HK-2 (cell line): ENCODE results near the gene SNUPN.

Source experiments
- DNase-seq: peaks from one replicate; pipeline ENCODE4 v3.0.0-alpha.2; 2018; ENCODE audit not compliant: unreplicated experiment

Gene SNUPN

DNA sequence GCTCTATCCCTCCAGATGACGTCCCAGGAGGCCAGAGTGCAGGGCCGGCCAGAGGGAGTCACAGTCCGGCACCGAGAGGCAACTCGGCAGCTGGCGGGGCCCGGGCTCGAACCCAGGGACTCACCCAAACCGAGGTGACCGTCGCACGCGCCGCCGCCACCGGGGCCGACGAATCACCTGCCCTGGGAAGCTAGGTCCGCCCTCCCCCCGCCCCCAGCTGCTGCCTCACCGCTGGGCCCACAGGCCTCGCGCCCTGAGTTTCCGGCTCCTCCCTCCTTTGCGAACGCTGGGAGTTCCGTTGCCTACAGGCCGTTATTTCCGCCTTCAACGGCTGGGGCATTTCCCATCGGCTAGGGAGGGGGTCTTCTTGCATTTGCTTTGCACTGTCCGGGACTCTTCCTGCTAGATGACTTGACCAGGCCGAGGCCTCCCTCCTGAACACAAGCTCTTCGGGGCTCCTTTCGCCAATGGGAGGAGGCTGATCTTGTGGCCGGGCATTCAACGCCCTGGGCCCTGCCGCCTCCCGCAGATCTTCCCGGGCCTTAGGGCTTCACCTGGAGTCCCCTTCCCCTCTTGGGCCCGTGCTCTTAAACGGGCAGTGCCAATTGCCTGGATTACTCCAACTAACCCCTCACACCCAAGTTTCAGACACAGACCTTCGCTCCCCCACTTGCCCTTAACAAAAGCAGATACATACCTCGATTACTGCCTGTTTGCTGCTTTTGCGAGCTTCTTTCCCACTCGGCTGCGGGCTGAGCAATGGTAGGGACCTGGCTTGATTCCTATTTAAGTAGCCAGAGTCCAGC, at the start of gene SNUPN:
Gene SNUPN (minus strand): TSS at position 184 of the 806 bp plus-strand sequence. CDS start 4,674 bp downstream, outside the sequence.
- DNase-seq = peak; percentile 91

DNA sequence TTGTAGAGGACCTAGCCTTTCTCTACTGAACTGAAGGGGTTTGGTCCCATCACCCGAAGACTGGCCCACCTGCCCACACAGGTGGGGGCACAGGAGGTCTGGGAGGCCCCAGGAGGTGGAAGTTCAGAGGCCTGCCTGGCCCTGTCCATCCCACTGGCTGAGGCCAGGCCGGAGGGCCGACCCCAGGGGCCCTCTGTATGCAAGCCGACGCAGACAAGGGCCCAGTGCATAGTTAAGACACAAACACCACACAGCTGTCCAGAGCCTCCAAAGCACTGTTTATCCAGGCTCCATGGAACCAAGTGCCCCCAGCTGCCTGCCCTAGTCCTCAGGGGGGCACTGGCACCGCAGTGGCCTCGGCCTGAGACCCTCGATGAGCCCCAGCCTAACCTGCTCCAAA, 48.8 kb upstream of the SNUPN start:
- DNase-seq = no peak

DNA sequence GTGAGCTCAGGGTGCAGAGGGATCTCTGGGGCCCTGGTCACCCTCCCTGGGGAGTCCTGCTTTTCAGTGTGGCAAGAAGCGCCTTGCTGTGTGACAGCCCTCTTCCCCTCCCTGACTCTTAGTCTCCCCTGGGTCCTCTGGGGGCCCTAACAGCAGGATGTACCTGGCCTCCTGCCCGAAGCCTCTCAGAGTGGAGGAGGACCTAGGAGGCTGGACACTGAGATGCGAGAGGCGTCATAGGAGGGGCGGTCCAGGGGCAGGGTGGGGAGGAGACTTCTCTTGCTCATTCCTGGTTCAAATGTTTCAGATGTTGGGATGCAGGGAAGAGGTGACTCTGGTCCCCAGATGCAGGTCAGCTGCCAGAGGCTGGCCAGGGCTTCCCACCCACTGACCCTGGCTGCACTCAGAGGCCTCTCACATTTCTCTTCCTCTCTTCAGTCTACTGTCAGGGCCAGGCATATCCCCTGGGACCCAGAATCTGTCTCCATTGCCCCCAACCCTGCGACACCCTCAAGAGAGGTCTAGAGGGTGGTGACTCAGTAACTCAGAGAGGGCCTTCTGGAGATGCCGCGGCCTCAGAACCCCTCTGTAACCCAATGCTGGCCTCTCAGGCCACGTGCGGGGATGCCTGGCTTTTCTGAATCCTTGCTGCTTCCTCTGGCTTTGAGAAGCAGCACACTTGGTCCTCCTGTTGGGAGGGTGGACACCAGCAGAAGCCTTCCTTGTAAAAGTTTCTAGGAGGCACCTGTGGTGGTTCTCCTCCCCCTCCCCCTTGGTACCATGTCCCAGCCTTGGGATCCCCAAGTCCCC, 48.1 kb upstream of the SNUPN start:
- no peak for DNase-seq

DNA sequence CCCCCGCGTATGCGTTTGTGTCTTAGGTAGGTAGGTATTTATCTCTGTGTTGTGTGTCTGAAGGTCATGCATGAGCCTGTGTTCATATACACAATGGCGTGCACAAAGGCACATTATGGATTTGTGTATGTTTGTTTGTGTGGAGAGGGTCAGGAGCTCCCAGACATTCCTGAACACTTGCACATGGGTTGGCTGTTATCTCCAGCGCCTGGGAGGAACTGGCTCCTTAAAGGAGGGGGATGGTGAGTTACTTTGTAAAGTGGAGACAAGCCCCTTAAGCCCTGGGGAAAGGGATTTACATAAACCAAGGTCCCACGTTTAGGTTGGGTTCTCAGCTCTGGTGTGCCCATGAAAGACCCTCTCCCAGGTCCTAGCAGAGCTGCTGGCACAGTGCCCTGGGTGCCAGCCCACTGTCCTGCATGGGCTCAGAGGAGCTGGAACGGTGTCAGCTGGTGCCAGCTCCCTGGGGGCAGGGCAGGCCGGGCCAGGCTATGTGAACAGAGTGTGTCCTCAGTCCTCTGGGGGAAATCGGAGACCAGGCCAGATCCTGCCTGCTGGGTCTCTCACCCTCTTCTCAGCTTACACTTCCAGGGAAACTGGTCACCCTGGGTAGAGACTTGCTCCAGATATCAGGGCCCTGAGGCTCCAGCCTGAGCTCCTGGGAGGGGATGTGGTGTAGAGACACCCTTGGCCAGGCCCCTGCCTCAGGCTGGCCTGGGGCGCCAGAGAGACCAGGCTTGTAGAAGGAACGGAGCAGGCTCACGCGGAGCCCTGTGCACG, 47.3 kb upstream of the SNUPN start:
- DNase-seq = no peak

DNA sequence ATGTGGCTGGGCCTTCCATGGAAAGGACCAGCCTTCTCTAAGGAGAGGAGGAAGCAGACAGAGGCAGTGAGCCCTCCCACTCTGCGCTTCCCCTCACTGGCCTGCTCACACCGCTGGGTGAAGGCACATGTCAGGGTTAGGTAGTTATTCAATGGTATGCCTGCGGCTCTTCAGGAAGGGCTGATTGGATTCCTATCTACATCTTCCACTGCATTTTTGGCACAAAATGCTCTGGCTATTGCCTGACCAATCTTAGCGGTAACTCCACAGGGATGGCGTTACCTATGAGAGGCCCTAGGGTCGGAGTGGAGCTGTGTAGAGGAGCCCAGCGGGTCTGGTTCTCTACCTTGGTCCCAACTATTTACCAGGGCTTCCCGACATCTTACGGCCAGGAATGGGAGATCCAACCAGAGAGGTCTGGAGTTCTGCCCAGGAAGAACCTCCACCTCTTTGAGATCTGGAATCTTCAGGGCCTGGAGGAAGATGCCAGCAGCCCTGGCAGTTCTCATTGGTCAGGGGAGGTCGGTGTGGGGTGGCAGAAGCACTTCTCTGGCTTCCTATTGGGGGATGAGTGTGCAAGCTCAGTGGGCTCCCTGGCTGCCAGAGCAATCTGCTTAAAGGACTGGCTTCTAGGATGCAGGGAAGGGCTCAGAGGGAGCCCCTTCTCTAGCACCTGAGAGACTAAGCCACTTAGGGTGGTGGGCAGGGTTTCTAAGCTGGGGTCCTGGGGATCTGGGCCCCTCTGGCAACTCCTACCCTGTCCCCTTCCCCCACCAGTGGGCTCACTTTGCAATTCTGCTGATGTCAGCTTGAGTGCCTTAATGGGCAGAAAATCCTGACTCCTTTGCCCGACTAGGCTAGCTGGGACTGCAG, 46.4 kb upstream of the SNUPN start:
- DNase-seq = no peak

DNA sequence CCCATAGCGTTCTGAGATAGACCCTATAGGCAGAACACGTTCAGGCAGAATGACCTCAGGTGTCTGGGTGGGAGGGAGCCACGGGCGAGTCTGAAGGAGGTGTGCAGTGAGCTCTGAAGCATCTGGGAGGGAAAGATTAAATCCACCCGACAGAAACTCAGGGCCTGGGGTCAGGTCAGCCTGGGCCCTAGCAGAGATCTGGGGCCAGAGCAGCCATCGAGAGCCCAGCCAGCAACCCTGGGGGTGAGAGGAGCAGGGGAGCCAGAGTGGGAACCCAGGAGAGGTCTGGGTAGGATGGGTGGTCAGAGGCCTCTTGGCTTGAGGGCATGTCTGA, 44.3 kb upstream of the SNUPN start:
- DNase-seq = no peak

DNA sequence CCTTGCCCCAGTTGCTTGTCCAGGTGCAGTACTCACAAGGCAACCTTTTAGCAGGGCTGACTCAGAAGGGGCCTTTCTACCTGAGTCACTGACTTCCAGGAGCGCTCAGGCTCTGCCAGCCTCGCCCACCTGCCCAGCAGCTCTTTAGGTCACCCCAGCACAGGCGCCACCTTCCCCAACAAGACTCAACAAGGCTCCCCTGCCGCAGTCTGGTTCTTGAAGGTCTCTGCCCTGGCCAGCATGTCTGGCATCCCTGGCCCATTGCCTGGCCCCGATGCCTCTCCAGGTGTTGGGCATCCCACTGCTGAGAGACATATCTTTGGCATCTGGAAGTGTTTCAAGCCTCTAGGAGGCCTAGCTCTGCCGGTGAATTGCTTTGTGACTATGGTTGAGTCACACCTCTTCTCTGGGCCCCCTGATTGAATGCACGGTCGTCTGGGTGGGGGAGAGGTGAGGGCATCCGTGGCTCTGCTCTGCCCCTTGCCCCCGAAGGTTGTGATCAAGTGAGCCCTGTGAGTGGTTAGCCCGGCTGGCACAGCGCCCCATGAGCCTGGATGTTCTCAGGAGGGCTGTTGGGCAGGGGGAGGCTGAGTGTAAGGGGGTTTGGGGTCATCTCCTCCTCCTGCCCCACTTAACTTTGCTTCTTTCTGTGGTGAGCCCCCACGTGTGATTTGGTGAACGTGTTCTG, 43.8 kb upstream of the SNUPN start:
- no peak for DNase-seq

DNA sequence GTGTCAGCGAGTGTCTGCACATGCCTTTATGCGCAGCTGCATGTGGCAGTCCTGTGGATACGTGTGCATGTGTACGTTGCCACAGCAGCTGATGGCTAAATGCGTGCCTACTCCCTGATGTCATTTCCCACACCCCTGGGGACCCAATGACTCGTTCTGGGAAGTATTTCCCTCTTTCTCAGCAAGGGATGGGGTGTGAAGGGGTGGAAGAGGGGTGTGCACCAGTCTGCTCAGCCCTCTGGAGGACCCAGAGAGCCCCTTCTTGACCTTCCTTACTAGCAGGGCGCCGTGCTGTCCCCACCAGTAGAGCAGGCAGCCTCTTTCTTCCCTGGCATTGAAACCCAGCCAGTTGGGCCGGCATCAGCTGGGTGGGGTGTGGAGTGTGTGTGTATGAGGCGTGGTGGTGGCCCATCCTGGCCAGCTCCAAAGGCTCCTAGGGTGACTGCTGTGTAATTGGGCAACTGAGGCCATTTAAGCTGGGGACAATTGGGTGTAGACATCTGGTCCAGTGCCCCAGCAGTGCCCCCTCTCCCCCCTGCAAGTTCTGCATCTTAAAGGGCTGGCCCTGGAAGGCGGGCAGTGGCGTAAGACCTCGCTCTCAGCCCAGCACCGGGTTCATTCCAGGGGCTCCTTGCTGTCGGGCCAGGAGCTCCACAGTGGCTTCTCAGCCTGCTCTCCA, 41.4 kb upstream of the SNUPN start:
- DNase-seq = peak; percentile 66

DNA sequence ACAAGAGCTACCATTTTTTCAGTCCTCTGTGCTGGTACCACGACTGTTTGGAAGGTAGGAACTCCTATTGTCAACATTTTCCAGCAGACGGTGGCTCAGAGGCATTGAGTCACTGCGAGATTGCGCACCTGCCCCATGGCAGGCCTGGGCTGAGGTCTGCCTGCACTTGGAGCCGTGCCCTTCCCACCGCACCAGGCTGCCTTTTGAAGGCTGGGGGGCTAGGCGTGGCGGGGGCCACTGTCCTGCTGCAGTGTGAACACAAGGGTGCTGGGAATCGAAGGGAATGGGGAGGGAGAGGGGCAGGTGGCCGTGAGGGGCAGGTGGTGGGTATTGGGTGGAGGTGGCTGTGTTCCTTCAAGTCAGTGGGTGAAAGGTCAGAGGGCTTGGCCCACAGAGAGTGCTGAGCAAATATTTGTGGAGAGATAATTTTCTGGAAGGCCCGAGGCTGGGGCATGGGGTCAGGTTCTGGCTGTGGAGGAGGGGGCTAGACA, 38.5 kb upstream of the SNUPN start:
- no peak for DNase-seq

DNA sequence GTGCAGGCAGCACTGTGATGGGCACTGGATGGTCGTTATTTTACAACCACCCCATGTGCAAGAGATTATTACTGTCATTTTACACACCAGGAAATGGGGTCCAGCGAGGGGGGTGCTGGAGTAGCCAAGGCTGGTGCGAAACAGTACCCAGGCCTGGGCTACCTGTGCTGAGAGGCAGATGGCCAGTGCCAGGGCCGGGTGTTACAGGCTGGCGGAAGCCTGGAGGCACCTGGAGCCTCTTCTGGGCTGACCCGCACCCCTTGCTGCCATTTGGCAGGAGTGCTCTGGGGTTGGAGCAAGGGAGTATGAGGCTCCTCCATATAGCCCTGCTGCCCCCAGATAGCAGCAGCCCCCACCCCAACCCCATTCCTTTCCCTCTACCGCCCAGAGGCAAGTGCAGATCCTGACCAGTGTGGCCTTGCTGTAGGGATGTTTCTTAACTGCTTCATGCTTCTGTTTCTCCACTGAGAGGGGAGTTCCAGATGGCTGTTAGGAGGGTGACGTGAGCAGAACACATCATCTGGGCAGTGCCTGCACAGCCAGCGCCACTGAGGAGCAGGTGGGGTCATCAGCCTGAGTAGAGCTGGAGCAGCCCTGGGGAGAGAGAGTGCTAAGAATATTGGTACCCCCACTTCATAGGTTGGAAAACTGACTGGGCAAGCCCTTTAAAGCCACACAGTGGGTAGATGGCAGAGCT, 37.4 kb upstream of the SNUPN start:
- no peak for DNase-seq

DNA sequence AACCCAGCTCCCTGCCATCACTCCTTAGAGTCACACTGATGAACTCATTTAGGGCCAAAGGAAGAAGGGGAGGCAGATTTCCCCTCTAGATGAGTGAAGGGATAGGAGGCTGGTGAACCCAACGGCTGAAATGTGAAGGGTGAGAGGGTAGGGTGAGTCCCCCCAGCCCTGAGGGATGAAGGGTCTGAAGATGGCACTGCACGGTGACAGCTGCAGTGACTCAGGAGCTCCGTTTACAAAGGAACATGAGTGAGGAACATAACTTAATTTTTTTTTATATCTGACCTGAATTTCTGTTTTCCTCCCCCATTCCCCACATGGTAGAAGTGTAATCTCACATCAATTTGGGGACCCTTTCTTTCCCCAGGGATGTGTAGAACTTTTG, 36.2 kb upstream of the SNUPN start:
- no peak for DNase-seq

DNA sequence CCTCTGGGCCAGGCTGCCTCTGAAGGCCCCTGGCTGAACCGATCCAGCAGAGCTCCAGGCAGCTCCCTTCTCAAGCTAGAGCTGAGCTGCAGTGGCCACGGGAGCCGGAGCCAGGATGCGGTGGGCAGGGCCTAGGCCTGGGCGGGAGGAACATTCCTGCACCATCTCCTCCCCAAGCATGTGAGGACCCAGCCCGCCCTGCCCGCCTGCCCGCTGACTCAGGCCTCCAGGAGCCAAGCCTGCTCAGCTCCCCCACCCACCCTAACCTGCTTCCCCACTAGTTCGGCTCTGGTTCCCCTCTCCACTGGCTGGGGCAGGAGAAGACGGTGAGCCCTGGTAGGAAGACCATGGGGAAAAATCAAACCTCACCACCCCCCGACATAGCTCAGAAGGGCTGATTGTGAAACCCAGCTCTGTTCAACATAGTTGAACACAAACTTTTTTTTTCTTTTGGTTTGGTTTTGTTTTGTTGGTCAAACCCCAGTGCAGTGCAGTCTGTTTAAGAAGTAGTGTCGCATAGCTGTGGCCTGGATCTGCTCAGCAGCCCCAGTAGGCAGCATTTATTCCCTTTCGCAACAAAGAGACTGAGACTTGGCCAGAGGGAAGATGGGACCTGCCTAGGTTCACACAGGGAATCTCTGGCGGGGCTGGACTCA, 35.7 kb upstream of the SNUPN start:
- DNase-seq = peak; percentile 87

DNA sequence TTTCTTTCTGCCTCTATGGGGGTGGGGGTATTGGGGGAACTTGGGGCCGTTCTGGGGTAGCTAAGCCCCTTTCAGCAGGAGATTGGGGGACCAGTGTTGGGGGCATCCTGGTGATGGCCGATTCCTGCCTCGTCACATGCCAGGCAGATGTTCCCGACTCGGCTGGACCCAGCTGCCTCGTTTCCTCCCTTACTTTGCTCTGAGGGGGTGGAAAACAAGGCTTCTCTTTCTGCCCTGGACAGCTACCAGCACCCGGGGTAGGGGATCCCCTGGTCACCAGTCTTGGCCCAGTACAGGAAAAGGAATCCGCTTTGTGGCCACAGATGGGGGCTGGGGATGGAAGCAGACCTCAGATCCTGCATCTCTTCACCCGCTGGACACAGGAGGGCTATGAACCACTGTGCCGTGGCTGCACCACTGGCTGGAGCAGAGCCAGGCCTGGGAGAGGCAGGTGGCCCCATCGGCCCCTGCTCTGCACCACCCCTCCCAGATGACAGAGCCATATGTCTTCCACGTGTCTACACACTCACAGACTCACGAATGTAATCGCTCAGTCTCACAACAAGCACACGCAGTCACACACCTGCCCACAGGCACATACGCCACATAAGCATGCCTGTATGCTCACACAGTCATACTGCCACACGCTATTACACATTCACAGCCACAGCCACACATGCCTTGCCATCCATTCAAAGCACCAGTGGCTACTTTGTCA, 34.6 kb upstream of the SNUPN start:
- no peak for DNase-seq

DNA sequence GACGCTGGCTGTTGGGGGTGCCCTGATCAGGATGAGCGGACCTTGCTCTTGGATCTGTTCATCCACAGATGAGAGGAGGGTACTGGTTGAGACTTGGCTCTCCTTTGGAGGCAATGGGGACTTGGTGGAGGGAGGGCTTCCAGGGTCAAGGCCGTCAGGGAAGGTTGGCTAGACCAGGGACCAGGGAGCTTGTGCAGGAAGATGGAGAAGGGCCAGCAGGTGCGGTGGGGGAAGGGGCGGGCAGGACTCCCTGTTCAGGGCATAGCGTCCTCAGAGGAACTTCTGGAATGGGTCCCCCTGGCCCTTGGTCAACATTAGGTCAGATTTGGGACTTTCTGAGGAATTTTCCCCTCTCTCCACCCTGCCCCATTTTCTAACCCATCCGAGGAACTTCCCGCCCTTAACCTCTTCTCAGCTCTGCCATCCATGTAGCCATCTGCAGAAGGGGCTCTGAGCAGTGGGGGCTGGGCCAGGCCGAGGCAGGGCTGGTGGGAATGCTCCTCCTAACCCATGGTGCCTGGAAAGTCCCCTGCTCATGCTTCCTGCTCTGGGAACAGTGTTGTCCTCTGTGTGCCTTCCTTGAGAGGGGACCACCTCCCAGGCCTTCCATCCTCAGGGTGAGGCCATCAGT, 33.7 kb upstream of the SNUPN start:
- no peak for DNase-seq

DNA sequence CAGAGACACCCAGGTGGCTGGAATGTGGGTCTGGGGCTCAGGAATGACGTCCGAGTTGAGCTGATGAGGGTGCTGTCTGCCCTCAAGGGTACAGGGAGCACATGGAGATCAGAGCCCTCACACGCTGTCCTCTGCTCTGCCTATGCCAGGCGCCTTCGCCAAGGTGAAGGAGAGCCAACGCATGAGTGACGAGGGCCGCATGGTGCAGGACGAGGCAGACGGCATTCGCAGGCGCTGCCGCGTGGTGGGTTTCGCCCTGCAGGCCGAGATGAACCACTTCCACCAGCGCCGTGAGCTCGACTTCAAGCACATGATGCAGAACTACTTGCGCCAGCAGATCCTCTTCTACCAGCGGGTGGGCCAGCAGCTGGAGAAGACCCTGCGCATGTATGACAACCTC, 31.3 kb upstream of the SNUPN start:
- DNase-seq = no peak

DNA sequence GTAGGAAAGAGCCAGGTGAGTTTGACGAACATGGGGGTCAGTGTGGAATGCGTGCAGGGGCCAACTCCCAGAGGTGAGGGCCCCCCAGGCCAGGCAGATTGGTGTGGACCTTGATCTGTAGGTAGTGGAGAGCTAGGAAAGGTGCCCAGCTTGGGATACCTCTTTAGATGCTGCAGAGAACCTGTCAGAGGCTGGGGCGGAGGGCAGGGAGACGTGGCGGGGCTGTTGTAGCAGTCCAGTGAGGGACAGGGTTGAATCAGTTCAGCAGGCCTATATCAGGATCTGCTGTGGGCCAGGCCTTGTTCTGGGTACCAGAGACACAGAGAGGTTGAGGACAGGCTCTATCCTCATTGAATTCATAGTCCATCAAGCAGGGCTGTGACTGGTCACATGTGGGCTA, 30.8 kb upstream of the SNUPN start:
- no peak for DNase-seq

DNA sequence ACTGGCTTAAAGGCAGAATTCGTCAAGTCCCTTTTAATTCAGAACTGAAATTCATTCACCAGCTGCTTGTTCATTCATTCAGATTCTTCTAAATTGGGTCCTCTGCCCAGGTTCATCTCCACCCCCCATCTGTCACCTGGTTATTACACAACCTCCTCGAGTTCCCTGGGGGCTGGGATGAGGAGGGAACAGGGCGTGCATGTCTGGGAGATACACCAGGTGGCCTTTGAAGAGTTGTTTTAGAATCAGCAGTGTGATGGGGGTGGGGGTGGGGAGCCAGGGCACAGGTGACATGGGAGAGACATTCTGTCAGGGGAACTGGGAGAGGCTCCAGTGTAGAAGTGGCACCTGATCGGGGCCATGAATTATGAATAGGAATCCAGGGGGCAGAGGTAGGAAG, 30.4 kb upstream of the SNUPN start:
- no peak for DNase-seq
